MCF 10A (cell line): ENCODE results near the gene SFI1. TPM values are rescaled to one million over a fixed set of nuclear protein-coding genes. Genes with fewer than 3 reads are reported as not detected.

Experiments used
- BruUV-seq: library from RNA; stranded (reverse); fragments of 400-500 nt; replicated peaks from 2 replicates; lab custom pipeline; 2021; lab: Mats Ljungman, UMichigan
- CTCF ChIA-PET: fragments of 300-600 bp; sonication (Branson Sonifier 250); formaldehyde crosslinking; extraction: SDS; loops from one replicate; lab custom pipeline; 2021; ENCODE audit warnings: antibody characterized with exemption, inconsistent platforms; lab: Yijun Ruan, JAX
- POLR2A ChIA-PET: fragments of 300-600, 350-650 bp; sonication (Branson Sonifier 250); formaldehyde crosslinking; extraction: SDS; loops from one replicate; lab custom pipeline; 2020; ENCODE audit warnings: antibody characterized with exemption, inconsistent platforms; lab: Yijun Ruan, JAX
- DNase-seq: peaks from one replicate; pipeline ENCODE4 v3.0.0-alpha.2; 2018; ENCODE audit not compliant: unreplicated experiment
- H3K27ac Mint-ChIP-seq: one replicate; pipeline ENCODE4 v1.8.0; 2022; ENCODE audit warnings: mild to moderate bottlenecking, low read depth, mixed read lengths; ENCODE audit not compliant: unreplicated experiment
- H3K27me3 Mint-ChIP-seq: one replicate; pipeline ENCODE4 v1.8.0; 2022; ENCODE audit warnings: mixed read lengths; ENCODE audit not compliant: insufficient read depth, unreplicated experiment
- H3K36me3 Mint-ChIP-seq: one replicate; pipeline ENCODE4 v1.8.0; 2022; ENCODE audit warnings: mild to moderate bottlenecking, moderate library complexity, mixed read lengths; ENCODE audit not compliant: insufficient read depth, unreplicated experiment
- H3K4me1 Mint-ChIP-seq: one replicate; pipeline ENCODE4 v1.8.0; 2022; ENCODE audit warnings: mixed read lengths; ENCODE audit not compliant: insufficient read depth, unreplicated experiment
- H3K4me3 Mint-ChIP-seq: one replicate; pipeline ENCODE4 v1.8.0; 2022; ENCODE audit warnings: mild to moderate bottlenecking, moderate library complexity, mixed read lengths; ENCODE audit not compliant: unreplicated experiment
- H3K9me3 Mint-ChIP-seq: one replicate; pipeline ENCODE4 v1.8.0; 2022; ENCODE audit warnings: mixed read lengths; ENCODE audit not compliant: unreplicated experiment
- intact Hi-C: fragments of 100-400 bp; cut with micrococcal nuclease; formaldehyde crosslinking; loops from 2 replicates; pipeline ENCODE4 v1.14.1; 2022
- total RNA-seq: library from RNA; stranded (reverse); gene quantifications from 2 replicates; pipeline ENCODE4 v1.2.3, GENCODE V29; 2022
- TF ChIP-seq, protein P1 (sequence below): fragments of 200-600 bp; IDR thresholded peaks from one replicate; pipeline ENCODE4 v1.8.0; 2022; ENCODE audit warnings: antibody characterized with exemption, mild to moderate bottlenecking; ENCODE audit not compliant: unreplicated experiment

SFI1 gene
- total RNA-seq, 1 experiment from 2014 or later, result 36.2 TPM

DNA sequence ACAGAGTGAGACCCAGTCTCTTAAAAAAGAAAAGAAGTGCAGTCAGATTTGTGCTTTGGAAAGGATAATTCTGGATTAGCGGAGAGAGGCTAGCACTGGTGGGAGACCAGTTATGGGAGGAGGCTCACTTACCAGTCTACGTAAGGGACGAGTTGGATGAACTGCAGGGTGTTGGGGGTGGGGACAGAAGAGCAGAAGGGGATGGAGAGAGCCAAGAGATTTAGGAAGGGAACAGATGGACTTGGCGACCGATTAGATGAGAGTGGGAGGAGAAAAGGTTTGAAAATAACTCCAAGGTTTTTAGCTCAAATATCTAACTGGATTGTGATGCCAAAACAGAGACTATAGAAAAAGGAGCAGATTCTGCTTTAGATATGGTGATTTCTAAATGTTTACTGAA is 81.4 kb downstream of the SFI1 start:
- CTCF ChIA-PET, result interaction anchor here (0.6 to 1.9 kb wide), 2 partner anchors 13 to 21 kb away, joined by 3 to 9 read pairs; no protein-coding TSS in a partner anchor
- BruUV-seq, result no TSS peak

DNA sequence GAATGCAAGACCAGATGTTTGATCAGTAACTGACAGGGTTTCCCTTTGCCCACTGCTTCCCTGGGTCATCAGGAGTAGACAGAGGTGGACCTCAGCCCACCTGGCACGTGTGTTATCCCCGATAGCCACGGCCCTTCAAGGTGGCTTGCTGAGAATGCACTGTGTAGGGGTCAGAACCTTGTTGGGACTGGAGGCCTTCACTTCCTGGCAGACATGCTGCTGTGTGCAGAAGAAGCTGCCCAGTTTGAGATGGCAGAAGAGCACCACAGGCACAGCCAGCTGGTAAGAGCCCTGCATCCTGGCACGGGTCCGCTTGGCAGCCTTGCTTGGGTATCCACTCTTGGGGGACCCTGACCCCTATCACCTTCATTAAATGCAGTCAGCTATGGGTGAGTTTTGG is 81.8 kb downstream of the SFI1 start:
- ChIA-PET CTCF (interaction anchor here (1.9 kb wide), 1 partner anchor 21 kb away, joined by 9 read pairs; no protein-coding TSS in a partner anchor), POLR2A (no interaction called here)
- H3K27ac Mint-ChIP-seq, result no peak overlapping the region
- H3K4me1 Mint-ChIP-seq, result no peaks in the 10 kb centered on the region
- H3K9me3 Mint-ChIP-seq, result no peaks in the 10 kb centered on the region
- TF ChIP-seq, protein P1, sequence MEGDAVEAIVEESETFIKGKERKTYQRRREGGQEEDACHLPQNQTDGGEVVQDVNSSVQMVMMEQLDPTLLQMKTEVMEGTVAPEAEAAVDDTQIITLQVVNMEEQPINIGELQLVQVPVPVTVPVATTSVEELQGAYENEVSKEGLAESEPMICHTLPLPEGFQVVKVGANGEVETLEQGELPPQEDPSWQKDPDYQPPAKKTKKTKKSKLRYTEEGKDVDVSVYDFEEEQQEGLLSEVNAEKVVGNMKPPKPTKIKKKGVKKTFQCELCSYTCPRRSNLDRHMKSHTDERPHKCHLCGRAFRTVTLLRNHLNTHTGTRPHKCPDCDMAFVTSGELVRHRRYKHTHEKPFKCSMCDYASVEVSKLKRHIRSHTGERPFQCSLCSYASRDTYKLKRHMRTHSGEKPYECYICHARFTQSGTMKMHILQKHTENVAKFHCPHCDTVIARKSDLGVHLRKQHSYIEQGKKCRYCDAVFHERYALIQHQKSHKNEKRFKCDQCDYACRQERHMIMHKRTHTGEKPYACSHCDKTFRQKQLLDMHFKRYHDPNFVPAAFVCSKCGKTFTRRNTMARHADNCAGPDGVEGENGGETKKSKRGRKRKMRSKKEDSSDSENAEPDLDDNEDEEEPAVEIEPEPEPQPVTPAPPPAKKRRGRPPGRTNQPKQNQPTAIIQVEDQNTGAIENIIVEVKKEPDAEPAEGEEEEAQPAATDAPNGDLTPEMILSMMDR, result no peak
- H3K27me3 Mint-ChIP-seq, result no peaks in the 10 kb centered on the region
- BruUV-seq, result no TSS peak
- no peak overlapping the region for H3K4me3 Mint-ChIP-seq
- no peak for DNase-seq
- intact Hi-C loops, result no loop called here
- H3K36me3 Mint-ChIP-seq, result peaks cover 41% of the 10 kb centered on the region

More for the DNA sequence above, 81.4 kb downstream of the SFI1 start:
- H3K4me3 Mint-ChIP-seq, result no peak overlapping the region
- peaks cover 41% of the 10 kb centered on the region for H3K36me3 Mint-ChIP-seq
- no peak overlapping the region for H3K27ac Mint-ChIP-seq
- TF ChIP-seq, protein P1, result no peak
- DNase-seq, result no peak
- H3K27me3 Mint-ChIP-seq, result no peaks in the 10 kb centered on the region
- H3K9me3 Mint-ChIP-seq, result no peaks in the 10 kb centered on the region
- intact Hi-C loops, result no loop called here
- POLR2A ChIA-PET, result no interaction called here
- H3K4me1 Mint-ChIP-seq, result no peaks in the 10 kb centered on the region

DNA sequence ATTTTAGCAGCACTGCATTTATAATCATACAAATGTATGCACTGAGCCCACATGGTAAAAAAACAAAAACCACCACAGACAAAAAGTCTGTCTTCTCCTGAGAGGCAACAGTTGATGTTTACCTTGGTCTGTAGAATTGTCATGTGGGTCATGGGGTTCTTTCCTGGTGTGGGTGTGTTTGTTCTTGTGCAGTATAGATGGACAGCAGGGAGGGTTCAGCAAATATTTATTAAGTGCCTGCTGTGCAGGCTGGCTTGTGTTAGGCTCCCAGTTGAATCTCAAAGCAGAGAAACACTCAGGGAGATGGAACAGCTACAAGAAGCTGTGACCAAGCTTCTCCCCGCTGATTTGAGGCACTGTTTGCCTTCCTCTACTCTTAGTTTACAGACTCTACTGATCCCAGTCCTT is 83.5 kb downstream of the SFI1 start:
- BruUV-seq, result no TSS peak
- no peaks in the 10 kb centered on the region for H3K4me1 Mint-ChIP-seq
- no peak overlapping the region for H3K4me3 Mint-ChIP-seq
- intact Hi-C loops, result no loop called here
- CTCF ChIA-PET, result interaction anchor here (0.6 kb wide), 1 partner anchor 239 kb away, joined by 4 read pairs; no protein-coding TSS in a partner anchor
- POLR2A ChIA-PET, result no interaction called here
- peaks cover 41% of the 10 kb centered on the region for H3K36me3 Mint-ChIP-seq
- no peaks in the 10 kb centered on the region for H3K27me3 Mint-ChIP-seq
- no peaks in the 10 kb centered on the region for H3K9me3 Mint-ChIP-seq
- H3K27ac Mint-ChIP-seq, result no peak overlapping the region
- DNase-seq, result no peak
- TF ChIP-seq, protein P1, result no peak

DNA sequence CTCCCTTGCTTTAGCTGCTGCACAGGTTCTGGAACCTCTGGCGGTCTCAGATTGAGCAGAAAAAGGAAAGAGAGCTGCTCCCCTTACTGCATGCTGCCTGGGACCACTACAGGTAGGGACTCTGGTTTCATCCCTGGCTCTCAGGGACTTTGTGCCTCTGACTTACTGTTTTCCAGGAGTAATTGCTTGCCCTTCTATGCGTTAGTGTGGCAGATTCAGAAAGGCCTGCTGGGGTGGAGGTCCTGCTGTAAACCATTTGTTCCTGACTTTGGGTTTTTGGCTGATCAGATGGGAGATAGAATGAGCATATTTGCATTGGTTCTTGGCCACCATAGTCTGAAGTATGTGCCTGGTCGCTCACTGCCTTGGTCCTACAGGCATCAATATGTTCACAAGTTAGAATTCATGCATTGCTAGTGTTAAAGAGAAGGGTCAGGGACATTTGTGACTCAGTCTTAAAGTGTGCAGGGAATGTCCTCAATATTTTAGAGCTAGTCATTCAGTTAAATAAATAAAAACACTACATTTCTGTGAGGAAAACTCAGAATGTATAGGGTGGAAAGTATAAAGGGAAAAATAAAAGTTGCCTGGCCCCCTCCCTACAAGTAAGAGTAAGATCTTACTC is 87.6 kb downstream of the SFI1 start:
- ChIA-PET POLR2A (interaction anchor here (0.7 to 1.5 kb wide), 2 partner anchors 22 to 23 kb away, joined by 3 to 4 read pairs; no protein-coding TSS in a partner anchor), CTCF (interaction anchor here (1.2 kb wide), 1 partner anchor 27 kb away, joined by 4 read pairs; no protein-coding TSS in a partner anchor)
- intact Hi-C loops, result no loop called here
- peaks cover 6% of the 10 kb centered on the region for H3K4me1 Mint-ChIP-seq
- no TSS peak for BruUV-seq
- TF ChIP-seq, protein P1, result no peak
- H3K4me3 Mint-ChIP-seq, result no peak overlapping the region
- DNase-seq, result no peak
- peaks cover 32% of the 10 kb centered on the region for H3K36me3 Mint-ChIP-seq
- no peaks in the 10 kb centered on the region for H3K27me3 Mint-ChIP-seq
- H3K9me3 Mint-ChIP-seq, result no peaks in the 10 kb centered on the region
- H3K27ac Mint-ChIP-seq, result no peak overlapping the region
